D721Med (cell line): ENCODE measurements around the gene MYO5B.

ENCODE experiments used
- DNase-seq: peaks from one replicate; pipeline ENCODE4 v3.0.0; 2011; ENCODE audit warnings: low spot score; ENCODE audit not compliant: insufficient read length
- FAIRE-seq: peaks from 2 replicates; lab custom pipeline; 2011; peaks lifted over from hg19 to GRCh38; lab: Jason Lieb, UNC
- TF ChIP-seq, protein P1 (sequence below): IDR thresholded peaks from 2 replicates; pipeline ENCODE4 v1.5.1; 2012; ENCODE audit warnings: mild to moderate bottlenecking, control low read depth; ENCODE audit not compliant: insufficient read depth; ENCODE audit errors: missing control alignments

The MYO5B gene

DNA sequence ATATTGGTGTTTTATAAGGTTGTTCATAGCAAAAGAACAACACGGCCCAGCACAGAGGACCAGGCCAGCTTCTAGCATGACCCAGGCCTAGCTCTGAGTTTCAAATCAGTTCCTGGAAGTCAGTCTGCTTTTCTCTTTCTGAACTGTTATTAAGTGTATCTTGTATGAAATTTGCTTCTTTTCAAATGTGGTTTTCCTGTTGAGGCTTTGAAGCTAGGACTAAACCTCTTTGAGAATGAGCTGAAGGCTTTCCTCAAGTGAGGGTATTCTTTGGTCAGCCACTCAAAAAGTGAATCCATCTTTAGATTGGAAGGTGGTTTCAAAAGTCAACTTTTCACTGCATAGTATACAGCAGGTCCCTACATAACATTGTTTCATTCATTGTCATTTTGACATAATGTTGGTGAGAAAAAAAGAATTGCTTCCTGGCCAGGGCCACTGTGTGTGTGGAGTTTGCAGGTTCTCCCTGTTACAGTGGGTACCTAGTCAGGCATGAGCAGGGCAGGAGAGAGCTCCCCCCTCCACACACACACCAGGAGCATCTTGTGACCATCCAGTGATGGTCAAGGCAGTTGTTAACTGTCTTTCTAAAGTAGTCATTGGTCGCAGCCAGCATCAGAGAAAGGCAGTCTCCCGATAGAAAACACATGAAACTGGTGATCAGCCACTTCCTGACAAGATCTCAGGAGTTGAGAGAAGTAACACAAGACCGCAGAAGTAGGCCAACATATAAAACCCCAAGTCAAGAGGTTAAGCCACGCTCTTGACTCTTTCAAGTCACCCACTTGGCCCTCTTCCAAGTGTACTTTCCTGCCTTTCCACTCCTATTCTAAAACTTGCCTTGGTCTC is 374.9 kb downstream of the MYO5B start:
- TF ChIP-seq, protein P1, sequence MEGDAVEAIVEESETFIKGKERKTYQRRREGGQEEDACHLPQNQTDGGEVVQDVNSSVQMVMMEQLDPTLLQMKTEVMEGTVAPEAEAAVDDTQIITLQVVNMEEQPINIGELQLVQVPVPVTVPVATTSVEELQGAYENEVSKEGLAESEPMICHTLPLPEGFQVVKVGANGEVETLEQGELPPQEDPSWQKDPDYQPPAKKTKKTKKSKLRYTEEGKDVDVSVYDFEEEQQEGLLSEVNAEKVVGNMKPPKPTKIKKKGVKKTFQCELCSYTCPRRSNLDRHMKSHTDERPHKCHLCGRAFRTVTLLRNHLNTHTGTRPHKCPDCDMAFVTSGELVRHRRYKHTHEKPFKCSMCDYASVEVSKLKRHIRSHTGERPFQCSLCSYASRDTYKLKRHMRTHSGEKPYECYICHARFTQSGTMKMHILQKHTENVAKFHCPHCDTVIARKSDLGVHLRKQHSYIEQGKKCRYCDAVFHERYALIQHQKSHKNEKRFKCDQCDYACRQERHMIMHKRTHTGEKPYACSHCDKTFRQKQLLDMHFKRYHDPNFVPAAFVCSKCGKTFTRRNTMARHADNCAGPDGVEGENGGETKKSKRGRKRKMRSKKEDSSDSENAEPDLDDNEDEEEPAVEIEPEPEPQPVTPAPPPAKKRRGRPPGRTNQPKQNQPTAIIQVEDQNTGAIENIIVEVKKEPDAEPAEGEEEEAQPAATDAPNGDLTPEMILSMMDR, result no peak
- DNase-seq, result no peak
- FAIRE-seq, result no peak

DNA sequence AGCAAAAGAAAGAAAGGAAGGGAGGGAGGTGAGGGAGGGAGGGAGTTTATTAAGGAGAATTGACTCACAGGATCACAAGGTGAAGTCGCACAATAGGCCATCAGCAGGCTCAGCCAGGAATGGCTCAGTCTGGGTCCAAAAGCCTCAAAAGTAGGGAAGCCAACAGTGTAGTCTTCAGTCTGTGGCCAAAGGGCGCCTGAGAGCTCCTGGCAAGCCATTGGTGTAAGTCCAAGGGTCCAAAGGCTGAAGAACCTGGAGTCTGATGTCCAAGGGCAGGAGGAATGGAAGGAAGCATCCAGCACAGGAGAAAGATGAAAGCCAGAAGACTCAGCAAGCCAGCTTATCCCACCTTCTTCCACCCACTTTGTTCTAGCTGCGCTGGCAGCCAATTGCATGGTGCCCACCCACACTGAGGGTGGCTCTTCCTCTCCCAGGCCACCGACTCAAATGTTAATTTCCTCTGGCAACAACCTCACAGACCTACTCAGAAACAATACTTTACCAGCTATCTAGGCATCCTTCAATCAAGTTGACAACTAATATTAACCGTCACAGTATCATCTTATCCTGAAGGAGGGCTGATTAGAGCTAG is 375.8 kb downstream of the MYO5B start:
- FAIRE-seq (no peak), DNase-seq (no peak)

GRCh38 chr18:49817947-49818346 is 377.0 kb downstream of the MYO5B start:
- TF ChIP-seq, protein P1, result no peak
- DNase-seq (no peak), FAIRE-seq (no peak)

More for the DNA sequence above, 375.8 kb downstream of the MYO5B start:
- TF ChIP-seq, protein P1, result no peak

- TF ChIP-seq, protein P1, result no peak
- DNase-seq, result no peak
- FAIRE-seq, result no peak
These were observed 379.0 kb downstream of the MYO5B start for GRCh38 chr18:49815927-49816326.

GRCh38 chr18:49814147-49814499 is 380.8 kb downstream of the MYO5B start:
- TF ChIP-seq, protein P1, result no peak
- no peak for FAIRE-seq

GRCh38 chr18:49813319-49814146 is 381.4 kb downstream of the MYO5B start, which contains the start of gene ACAA2:
Gene ACAA2, minus strand, starts transcription at chr18:49813533. Its CDS starts 49 bp downstream, at chr18:49813484.
- DNase-seq (peak; percentile 24), FAIRE-seq (no peak)
- TF ChIP-seq, protein P1, result no peak

More at GRCh38 chr18:49814147-49814499, 380.8 kb downstream of the MYO5B start:
- DNase-seq, result no peak
